GM20431 (cell line): Measurements from ENCODE around the gene FAM47B.

Experiments
- in situ Hi-C: fragments of 300-500 bp; cut with MseI, MboI; formaldehyde crosslinking; loops from one replicate; pipeline ENCODE4 v1.15.0; 2020; ENCODE audit warnings: low sequenced_read_pairs; ENCODE audit not compliant: unreplicated experiment

The FAM47B gene

GRCh38 chrX:34942496-34942895, at the start of gene FAM47B:
FAM47B (plus strand) TSS chrX:34942796; CDS start chrX:34942832, 36 bp downstream.
- in situ Hi-C loops, result no loop called here

DNA sequence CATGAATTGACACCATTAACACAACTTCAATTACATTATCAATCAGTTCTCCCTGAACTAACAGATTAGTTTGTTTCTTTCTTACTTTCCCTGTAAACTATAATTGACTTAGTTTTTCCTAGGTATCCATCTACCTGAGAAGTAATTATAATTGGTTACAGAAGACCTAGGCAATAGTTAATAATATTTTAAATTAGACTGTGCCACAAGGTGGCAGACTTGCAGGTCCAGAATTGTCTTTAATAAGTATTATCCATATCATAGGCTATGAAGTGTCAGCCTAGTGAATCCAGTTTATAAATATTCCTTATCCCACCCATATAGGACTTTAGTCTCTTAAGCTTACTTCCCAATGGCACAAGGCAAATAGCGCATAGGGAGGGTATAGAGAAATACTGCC, 48.9 kb upstream of the FAM47B start:
- in situ Hi-C loops, result no loop called here

DNA sequence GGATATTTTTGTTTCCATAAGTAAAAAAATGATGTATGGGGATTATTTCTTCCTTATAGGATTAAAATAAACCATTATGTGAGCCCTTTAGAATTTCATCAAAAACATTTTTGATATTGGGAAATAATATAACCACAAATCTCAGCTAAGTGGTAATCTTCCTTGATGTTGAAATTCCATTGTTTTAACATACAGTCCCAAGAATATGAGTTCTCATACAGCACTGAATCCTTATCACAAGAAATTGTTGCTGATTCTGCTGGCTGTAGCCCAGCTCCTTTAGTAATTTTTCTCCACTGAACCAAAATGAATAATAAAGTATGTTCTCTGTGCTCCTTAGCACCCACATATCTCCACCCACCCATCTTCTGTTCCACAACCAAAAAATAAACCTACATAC, 41.9 kb upstream of the FAM47B start:
- in situ Hi-C loops, result no loop called here

DNA sequence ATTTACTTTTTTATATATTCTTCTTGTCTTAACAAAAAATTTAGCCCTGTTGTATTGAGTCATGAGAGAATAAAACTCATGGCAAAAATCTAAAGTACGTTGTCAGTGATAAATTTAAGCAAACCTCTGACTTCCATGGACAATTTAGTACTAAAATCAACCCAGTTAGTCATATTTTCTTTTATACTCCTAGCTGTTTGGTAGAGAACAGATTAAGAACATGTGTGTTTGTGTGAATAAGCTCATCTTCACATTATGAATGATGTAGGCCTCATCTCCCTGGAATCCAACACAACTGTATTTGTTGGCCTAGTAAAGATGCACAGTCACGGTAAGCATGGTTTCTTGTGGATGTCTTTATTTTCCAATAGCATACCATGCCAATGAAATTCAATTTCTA, 40.8 kb upstream of the FAM47B start:
- in situ Hi-C loops, result no loop called here

GRCh38 chrX:34903316-34903715, 39.3 kb upstream of the FAM47B start:
- in situ Hi-C loops, result no loop called here

DNA sequence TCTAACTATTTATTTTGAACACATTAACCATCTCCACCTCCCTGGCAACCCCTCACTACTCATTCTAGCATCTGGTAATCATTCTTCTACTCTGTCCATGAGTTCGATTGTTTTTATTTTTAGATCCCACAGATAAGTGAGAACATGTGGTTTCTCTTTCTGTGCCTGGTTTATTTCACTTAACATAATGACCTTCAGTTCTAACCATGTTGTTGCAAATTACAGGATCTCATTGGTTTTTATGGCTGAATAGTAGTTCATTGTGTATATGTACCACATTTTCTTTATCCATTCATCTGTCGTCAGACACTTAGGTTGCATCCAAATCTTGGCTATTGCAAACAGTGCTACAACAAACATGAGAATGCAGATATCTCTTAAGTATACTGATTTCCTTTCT, 33.4 kb upstream of the FAM47B start:
- in situ Hi-C loops, result no loop called here

DNA sequence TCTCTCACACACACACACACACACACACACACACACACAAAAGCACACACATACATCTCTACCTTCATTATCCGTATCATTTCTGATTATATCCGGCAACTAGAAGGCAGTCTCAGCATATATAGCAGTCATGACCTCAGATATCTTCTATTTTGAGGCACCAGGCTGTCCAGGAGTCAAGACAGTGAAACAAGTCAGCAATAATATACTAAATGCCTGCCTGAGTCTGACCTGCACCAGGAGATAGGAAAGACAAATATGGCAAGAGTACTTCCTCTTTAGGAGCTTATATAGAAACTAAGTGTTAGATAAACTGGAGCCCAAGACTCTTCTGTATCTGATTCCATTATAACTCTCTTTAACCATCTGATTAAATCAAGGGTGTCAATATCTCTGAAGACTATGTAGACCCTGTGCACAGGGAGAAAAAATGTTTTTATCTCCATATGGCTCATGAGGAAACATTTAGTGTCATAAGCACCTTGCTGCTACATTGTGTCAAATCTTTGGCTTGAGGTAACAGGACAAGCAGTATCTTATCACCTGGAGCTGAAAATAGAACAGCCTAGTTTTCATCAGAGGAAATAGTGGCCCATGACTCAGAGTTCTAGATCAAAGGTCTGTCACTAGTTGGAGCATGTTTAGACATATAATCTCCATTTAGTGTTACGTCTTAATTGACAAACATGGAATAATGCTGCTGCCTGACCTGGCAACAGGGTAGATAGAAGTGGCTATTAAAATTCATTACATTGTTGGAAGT, 27.0 kb upstream of the FAM47B start:
- in situ Hi-C loops, result no loop called here

DNA sequence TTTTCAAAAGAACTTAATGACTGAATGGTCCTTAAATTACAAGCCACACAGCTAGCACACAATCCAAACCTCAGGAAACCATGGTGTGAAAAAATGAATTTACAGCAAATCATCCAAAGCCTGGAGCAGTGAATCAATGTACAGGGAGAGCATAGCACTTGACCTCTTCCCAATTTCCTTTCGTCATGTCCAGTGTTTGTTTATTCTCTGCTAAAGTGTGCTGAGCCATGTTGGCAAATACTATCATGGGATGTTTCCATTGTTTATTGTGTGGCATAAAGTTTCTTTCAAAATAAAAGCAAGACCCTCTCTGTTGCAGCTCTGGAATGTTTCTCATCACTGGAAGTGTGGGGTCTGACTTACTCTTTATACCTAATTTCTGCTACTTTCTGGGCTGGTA, 25.4 kb upstream of the FAM47B start:
- in situ Hi-C loops, result no loop called here

- in situ Hi-C loops, result no loop called here
Observed at GRCh38 chrX:34918091-34918736, 24.4 kb upstream of the FAM47B start.

DNA sequence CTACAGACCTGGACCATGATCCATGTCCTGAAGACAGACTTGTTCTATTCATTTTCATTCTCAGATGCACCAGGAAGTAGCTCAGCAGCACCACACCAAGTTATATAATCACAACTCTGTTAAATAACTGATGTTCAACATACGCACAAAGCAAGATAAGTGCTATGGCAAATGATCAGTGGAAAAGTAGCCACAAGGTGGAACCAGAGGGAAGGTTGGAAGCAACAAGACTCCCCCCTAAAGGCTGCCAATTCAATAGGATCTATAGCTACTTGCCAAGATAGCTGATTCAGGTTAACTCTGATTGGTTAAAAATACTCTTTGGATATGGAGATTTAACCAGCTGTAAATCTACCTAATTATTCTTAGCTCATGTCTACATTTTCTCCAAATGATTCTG, 23.7 kb upstream of the FAM47B start:
- in situ Hi-C loops, result no loop called here

DNA sequence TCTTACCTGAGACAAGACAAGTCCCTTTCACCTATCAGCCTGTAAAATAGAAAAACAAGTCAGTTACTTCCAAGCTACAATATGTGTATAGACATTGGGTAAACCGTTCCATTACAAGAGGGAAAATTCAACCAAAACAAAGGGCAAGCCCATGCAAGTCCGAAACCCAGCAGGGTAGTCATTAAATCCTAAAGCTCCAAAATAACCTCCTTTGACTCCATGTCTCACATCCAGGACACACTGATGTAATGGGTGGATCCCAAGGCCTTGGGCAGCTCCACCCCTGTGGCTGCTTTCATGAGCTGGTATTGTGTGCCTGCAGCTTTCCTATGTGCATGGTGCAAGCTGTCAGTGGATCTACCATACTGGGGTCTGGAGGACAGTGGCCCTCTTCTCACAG, 14.7 kb upstream of the FAM47B start:
- in situ Hi-C loops, result no loop called here

GRCh38 chrX:34943235-34943634, 639 bp downstream of the FAM47B start:
- in situ Hi-C loops, result no loop called here

- in situ Hi-C loops, result no loop called here
Observed at GRCh38 chrX:34956916-34957315, 14.3 kb downstream of the FAM47B start.

GRCh38 chrX:34961662-34962061, 19.1 kb downstream of the FAM47B start:
- in situ Hi-C loops, result no loop called here

DNA sequence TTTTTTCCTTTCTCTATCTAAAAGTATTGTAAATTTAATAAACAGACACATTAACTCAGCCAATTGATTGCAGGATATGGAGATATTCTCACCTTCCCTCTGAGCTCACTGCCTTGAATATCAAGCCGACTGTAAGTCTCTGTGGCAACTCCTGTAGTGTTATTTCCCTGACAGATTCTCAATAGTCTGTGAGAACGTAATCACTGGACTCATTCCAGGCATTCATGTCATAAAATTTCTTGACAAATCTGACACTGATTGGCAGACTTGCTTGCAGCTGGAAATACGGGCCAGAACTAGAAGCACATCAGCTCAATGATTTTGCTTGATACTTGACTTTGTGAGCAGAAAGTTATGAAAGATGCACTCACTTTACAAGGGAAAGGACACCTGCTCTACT, 29.6 kb downstream of the FAM47B start:
- in situ Hi-C loops, result no loop called here

- in situ Hi-C loops, result no loop called here
Observed at GRCh38 chrX:34978171-34978570, 35.6 kb downstream of the FAM47B start.

GRCh38 chrX:34987646-34988045, 45.0 kb downstream of the FAM47B start:
- in situ Hi-C loops, result no loop called here
